HG03175 (cell line): ENCODE results near the gene FBP2.
"Not testable (repeated sequence)": the region's sequence is repeated elsewhere in the genome, so short reads cannot be mapped to it uniquely, and the experiment has no call there.

Experiments used
- ATAC-seq: cut with Tn5 transposase; IDR thresholded peaks from one replicate; pipeline ENCODE4 v1.9.1; 2021; ENCODE audit warnings: mild to moderate bottlenecking, moderate library complexity; ENCODE audit not compliant: unreplicated experiment

Gene FBP2

GRCh38 chr9:94564279-94564678 lies 29.3 kb downstream of the FBP2 start:
- ATAC-seq, result not testable (repeated sequence)

DNA sequence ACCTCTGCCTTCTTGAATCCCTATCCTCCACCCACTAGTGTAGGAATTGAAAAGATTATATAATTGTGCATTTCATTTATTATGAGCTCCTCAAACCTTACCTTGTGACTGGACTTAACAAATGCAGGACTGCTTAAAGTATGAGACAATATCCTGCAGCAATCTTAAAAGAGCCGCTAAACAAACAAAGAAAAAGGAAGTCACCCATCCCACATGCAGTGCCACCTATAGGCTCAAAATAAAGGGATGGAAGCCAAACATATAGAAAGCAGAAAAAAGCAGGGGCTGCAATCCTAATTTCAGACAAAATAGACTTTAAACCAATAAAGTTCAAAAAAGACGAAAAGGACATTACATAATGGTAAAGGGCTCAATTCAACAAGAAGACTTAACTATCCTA lies 30.1 kb downstream of the FBP2 start:
- no peak for ATAC-seq

DNA sequence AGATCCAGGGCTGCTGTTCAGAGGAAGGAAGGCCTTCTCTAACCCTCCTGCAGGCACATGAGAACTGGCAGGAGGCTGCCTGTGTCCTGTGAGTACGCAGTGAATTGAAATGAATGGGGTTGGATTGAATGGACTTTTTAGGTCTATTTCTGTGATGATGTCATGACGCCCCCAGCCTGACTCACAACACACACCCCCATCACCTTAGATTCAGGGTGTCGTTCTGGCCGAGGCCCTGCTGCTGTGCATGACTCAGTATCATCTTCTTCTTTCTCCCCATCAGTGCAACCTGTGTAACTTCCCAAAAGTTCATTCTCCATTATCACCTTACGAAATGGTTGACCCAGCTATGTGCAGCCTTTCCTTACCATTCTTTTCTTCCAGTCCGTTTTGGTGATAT lies 33.4 kb downstream of the FBP2 start:
- no peak for ATAC-seq

DNA sequence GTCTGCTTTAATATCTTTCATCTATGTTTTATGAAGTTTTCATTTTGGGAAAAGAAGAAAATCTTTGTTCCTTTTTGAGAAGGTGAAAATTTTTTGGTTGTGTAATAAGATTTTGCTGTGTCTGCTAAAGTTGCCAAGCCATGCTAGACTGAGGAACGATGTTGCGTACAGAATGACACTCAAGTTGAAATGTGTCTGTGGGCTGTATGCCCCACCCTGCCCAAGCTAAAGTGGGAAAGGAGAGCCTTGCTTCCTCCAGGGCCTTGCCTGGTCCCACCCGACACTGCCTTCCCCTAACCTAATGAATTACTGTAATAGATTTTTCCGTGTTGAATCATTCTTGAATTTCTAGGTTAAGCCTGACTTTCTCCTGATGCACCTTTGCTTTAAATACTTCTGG lies 36.2 kb downstream of the FBP2 start:
- ATAC-seq, result no peak

- no peak for ATAC-seq
These were observed 38.9 kb downstream of the FBP2 start, which contains the start of gene PCAT7 for GRCh38 chr9:94554439-94555331. Gene PCAT7, plus strand, starts transcription at chr9:94555083.

DNA sequence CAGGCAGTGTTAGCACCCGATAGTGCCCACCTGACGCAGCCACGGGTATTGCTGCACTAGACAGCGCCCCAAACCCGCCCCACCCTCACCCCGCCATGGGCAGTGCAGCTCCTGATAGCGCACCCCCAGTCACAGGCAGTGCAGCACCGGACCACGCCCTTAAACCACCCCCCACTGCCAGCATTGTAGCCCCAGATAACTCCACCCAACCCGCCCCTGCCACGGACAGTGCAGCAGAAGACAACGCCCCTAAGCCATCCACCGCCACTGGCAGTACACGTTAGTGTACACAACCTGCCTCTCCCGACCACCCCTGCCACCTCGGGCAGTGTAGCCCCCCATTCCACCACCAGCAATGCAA lies 39.6 kb downstream of the FBP2 start:
- ATAC-seq, result no peak

DNA sequence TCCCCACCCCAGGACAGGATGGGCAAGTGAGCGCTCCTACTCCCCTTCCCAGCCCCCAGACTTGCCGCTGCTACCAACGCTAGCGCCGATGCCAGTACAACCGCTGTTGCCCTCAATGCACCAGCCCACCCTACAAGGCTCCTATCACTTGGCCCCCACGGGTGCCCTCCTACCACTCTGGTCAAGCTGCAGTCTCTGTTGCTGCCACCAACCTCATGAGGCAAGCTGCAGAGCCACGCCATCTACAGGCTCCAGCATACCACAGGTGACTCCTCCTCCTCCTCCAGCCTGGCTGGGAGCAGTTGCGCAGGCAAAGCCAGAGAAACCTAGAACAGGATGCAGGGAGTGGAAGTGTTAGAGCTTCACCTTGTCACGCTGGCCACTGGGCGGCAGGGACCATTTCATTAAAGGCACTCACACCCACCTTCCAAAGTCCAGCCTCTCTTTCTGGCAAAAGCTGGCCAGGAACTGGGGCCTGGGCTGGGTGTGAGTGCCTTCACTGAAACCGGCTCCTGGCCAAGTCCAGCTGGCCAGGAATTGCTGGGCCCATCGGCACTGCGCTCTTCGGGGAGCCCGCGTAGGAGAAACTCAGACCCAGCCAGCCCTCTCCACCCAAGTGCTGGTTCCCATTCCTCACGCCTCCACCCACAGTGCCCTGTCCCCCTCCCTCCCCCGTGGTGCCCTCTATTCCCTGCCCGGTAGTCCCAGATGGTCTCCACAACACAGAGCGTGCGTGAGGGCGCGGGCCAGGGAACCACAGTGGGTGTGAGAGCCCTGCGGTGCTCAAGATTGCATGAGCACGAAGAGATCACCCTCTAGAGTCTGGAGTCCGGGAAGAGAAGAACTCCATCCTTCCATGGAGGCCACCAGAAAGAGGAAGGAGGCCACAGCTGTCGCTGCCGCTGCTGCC lies 40.3 kb downstream of the FBP2 start:
- ATAC-seq, result no peak

GRCh38 chr9:94545940-94546339 lies 47.7 kb downstream of the FBP2 start:
- no peak for ATAC-seq

DNA sequence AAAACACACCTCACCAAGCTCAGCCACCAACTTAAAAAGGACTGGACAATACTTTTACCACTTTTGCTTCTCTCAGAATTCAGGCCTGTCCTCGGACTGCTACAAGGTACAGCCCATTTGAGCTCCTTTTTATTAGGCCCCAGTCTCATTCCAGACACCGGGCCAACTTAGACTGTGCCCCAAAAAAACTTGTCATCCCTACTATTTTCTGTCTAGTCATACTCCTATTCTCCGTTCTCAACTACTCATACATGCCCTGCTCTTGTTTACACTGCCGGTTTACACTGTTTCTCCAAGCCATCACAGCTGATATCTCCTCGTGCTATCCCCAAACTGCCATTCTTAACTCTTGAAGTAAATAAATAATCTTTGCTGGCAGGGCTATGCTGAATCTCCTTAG lies 49.3 kb downstream of the FBP2 start:
- ATAC-seq, result not testable (repeated sequence)

DNA sequence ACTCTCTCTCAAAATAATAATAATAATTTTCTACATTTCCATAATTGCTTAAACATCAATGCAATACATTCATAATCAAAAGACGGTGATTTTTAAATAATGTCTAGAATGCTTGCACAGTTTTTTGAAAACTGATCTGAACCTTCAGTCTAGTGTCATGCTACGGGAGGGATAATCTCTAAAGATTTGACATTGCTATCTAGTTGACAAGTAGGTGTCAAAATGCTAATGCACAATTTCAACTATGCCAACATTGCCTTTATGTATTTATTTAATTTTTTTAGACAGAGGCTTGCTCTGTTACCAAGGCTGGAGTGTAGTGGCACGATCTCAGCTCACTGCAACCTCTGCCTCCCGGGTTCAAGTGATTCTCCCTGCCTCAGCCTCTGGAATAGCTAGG lies 54.7 kb downstream of the FBP2 start:
- no peak for ATAC-seq

DNA sequence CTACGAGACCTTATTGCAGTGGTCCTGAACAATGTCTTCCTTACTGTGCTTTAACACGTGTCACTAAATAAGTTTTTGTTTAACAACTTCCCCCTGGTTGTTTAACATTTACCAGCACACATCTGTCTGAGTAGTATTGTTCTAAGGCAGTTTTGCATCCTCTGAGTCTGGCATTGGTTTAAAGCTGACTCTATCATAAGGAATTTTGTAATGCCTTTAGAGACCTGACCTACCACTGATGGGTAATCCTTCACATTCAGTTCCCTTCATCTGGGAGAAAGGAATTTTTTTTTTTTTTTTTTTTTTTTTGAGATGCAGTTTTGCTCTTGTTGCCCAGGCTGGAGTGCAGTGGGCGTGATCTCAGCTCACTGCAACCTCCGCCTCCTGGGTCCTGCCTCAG lies 58.7 kb downstream of the FBP2 start:
- ATAC-seq, result no peak

- no peak for ATAC-seq
These were observed 60.0 kb downstream of the FBP2 start for GRCh38 chr9:94533601-94534000.

DNA sequence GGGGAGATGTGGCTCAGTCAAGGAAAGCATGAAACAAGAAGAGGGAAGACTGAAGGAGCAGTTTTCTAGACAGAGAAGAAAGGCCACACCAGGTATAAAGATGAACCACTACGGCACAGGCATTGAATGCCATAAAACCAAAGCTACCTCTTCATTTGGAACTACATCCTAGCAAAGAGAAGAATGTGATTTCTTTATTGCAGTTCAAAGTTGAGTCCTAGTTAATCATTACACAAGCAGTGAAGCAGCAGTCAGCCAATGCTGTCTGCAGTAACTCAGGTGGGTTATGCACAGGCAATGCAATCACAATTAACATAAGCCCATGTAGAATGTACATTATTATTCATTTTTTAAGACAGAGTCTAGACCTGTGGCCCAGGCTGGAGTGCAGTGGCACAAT lies 60.5 kb downstream of the FBP2 start:
- ATAC-seq, result no peak

- no peak for ATAC-seq
These were observed 64.7 kb downstream of the FBP2 start for GRCh38 chr9:94528886-94529285.

- no peak for ATAC-seq
These were observed 66.7 kb downstream of the FBP2 start for GRCh38 chr9:94526951-94527350.

DNA sequence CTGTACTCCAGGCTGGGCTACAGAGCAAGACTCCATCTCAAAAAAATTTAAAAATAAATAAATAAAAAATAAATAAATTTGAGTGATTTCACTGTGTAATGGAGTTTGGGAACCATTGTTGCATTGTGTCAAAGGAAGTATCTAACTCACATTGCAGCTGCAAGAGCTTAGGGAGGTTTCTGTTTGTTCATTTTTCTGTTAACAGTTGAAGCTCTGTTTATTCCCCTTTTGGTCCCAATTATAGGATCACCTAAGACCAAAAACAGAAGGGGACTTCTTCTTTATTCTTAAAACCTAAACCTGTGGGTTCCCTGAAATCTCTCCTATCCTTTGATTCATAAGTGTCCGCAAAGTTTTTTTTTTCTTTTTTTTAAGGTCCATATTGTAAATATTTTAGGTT lies 67.4 kb downstream of the FBP2 start:
- no peak for ATAC-seq

DNA sequence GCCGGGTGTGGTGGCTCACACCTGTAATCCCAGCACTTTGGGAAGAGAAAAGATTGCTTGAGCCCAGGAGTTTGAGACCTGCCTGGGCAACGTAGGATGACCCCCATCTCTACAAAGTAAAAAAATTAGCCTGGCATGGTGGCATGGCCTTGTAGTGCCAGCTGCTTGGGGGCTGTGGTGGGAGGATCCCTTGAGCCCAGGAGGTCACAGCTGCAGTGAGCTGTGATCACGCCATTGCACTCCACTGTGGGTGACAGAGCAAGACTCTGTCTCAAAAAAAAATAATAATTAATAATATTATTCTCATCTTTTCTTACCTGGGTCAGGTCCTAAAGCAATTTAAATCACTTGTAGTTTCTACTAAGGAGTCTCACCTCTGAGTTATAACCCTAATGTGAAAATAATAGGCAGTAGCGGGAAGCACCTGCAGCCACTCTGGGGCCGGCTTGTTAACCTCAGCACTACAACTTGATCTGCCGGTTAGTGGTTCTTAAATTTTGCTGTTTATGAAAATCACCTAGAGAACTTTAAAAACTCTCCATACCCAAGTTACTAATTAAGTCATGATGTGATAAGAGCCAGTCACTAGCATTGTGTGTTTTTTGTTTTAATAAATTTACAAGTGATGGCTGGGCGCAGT lies 68.1 kb downstream of the FBP2 start:
- ATAC-seq, result no peak

DNA sequence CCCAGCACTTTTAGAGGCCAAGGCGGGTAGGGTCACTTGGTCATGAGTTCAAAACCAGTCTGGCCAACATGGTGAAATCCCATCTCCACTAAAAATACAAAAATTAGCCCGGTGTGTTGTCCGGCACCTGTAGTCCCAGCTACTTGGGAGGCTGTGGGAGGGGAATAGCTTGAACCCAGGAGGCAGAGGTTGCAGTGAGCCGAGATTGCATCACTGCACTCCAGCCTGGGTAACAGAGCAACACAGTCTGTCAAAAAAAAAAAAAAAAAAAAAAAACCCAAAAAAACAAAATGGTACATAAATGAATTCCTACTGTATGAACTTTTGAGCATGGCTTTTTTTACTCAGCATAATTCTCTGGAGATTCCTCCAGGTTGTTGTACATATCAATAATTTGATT lies 76.4 kb downstream of the FBP2 start:
- no peak for ATAC-seq

GRCh38 chr9:94514722-94515121 lies 78.9 kb downstream of the FBP2 start:
- no peak for ATAC-seq

GRCh38 chr9:94511955-94512265 lies 81.7 kb downstream of the FBP2 start:
- ATAC-seq, result no peak

- ATAC-seq, result no peak
These were observed 82.3 kb downstream of the FBP2 start for GRCh38 chr9:94511134-94511954.
